Tibial artery (tissue), 4 donors: ENCODE measurements around the gene CCDC171.

Experiments used
- DNase-seq, 2 donors: peaks; one replicate each; pipeline ENCODE4 v3.0.0-alpha.2; 2019
- H3K27ac ChIP-seq, 2 donors: fragments of 200-600 bp; sonication (generic) in 1 of 2; 1 replicate in 1 of 2; 2 replicates in 1 of 2; pipeline ENCODE4 v1.5.1; 2018 to 2019; ENCODE audit warnings: mild to moderate bottlenecking in 1 of 2
- H3K27me3 ChIP-seq, 2 donors: fragments of 200-600 bp; sonication (generic) in 1 of 2; one replicate each; pipeline versions ENCODE4 v1.5.1 to v1.6.0; 2016 to 2019
- H3K36me3 ChIP-seq, 3 donors: fragments of 200-600 bp; sonication (generic) in 2 of 3; one replicate each; pipeline ENCODE4 v1.5.1; 2016 to 2019; ENCODE audit warnings: mild to moderate bottlenecking in 2 of 3
- H3K4me1 ChIP-seq, 4 donors: fragments of 200-600 bp; sonication (generic) in 2 of 4; 1 replicate in 3 of 4; 2 replicates in 1 of 4; pipeline ENCODE4 v1.5.1; 2016 to 2019
- H3K4me3 ChIP-seq, 2 donors: fragments of 200-600 bp; sonication (generic) in 1 of 2; 1 replicate in 1 of 2; 2 replicates in 1 of 2; pipeline ENCODE4 v1.5.1; 2018 to 2019; ENCODE audit warnings: mild to moderate bottlenecking in 2 of 2
- H3K9me3 ChIP-seq, 3 donors: fragments of 200-600 bp; sonication (generic) in 1 of 3; one replicate each; pipeline ENCODE4 v1.5.1; 2016 to 2019
- intact Hi-C: fragments of 100-400 bp; cut with DNase I; formaldehyde crosslinking; loops from one replicate; pipeline ENCODE4 v1.15.0; 2023; ENCODE audit warnings: low total_unique reads
- TF ChIP-seq, protein P1 (sequence below), 2 experiments: fragments of 200-600 bp in 1 of 2; fragments of 450-650 bp in 1 of 2; IDR thresholded peaks; one replicate each; pipeline ENCODE4 v1.5.1; 2017 to 2019; ENCODE audit warnings: antibody characterized with exemption in 2 of 2, mild to moderate bottlenecking in 1 of 2, moderate library complexity in 1 of 2

Gene CCDC171

DNA sequence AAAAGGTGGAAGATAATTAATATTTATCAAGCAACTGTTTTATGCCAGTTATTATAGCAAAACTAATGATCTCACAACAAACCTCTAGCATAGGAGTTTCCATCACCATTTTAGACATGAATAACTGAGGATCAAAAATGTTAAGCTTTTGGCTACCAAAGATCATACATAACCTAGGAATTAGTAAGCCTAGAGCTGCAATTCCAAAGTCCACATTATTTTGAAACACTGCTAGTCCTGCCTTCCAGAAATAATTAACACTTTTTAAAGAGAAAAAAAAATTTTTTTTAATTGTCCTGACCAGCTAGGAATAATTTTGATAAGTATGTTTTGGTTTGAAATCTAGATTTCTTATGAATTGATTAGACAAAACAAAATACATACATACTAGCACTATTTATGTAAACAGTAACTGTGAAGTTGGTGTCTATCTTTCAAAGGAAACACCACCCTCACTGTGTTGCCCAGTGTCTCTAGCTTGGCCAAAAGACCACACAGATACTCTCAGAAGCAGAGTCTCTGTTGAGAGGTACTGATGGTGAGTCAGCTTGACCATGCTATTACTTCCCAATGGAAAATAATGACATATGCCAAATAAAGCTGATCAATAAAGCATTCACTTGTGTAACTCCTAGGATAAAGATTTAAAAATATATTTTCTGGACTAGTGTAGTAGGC lies 422.4 kb downstream of the CCDC171 start:
- intact Hi-C loops, result no loop called here
- TF ChIP-seq, protein P1, sequence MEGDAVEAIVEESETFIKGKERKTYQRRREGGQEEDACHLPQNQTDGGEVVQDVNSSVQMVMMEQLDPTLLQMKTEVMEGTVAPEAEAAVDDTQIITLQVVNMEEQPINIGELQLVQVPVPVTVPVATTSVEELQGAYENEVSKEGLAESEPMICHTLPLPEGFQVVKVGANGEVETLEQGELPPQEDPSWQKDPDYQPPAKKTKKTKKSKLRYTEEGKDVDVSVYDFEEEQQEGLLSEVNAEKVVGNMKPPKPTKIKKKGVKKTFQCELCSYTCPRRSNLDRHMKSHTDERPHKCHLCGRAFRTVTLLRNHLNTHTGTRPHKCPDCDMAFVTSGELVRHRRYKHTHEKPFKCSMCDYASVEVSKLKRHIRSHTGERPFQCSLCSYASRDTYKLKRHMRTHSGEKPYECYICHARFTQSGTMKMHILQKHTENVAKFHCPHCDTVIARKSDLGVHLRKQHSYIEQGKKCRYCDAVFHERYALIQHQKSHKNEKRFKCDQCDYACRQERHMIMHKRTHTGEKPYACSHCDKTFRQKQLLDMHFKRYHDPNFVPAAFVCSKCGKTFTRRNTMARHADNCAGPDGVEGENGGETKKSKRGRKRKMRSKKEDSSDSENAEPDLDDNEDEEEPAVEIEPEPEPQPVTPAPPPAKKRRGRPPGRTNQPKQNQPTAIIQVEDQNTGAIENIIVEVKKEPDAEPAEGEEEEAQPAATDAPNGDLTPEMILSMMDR (IDR thresholded peaks at IDR 0.05), result no peak
- no peaks in the 10 kb centered on the region for H3K36me3 ChIP-seq
- no peaks in the 10 kb centered on the region for H3K4me1 ChIP-seq
- H3K27me3 ChIP-seq, result no peaks in the 10 kb centered on the region
- H3K9me3 ChIP-seq, result no peaks in the 10 kb centered on the region
- H3K27ac ChIP-seq, result no peak overlapping the region
- no peak overlapping the region for H3K4me3 ChIP-seq
- no peak for DNase-seq

DNA sequence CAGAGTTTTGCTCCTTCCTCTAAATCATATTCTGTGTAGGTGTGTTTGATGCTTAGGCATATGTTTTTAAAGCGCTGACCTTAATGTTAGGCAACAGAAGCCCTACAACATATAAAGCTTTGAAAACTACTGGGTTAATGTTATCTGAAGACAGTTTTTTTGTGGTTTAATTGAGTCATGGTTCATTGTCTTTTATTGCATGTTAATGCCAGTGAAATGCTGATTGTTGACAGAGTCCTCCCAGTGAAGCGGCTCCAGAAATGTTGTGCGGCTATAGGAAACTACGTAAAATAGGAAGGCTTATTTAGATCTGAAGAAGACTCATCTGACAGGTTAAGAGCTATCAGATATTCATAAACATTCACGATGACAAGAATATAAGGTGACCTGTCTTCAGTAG lies 424.6 kb downstream of the CCDC171 start:
- H3K9me3 ChIP-seq, result no peaks in the 10 kb centered on the region
- no peaks in the 10 kb centered on the region for H3K4me1 ChIP-seq
- intact Hi-C loops, result no loop called here
- no peaks in the 10 kb centered on the region for H3K36me3 ChIP-seq
- H3K27me3 ChIP-seq, result no peaks in the 10 kb centered on the region
- TF ChIP-seq, protein P1 (IDR thresholded peaks at IDR 0.05), result no peak
- no peak overlapping the region for H3K27ac ChIP-seq
- no peak overlapping the region for H3K4me3 ChIP-seq
- DNase-seq, result no peak

DNA sequence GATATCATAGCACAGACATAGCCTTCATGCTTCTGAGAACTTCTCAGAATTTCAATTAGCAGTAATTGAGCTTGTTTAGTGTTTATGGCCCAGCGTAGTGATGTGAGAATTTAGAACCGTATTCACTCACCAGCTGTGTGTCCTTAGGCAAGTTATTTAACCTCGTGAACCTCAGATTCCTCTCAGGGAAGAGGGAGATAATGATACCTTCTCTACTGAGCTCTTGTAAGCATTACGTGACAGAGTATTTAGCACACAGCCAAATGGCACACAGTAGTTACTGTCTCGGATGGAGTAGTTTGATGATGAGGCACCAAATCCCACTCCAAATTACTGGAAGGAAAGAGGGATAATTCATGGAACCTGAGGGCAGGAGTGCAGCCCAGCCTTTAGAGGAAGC lies 429.3 kb downstream of the CCDC171 start:
- intact Hi-C loops, result no loop called here
- H3K27ac ChIP-seq, result no peak overlapping the region
- no peaks in the 10 kb centered on the region for H3K36me3 ChIP-seq
- no peaks in the 10 kb centered on the region for H3K4me1 ChIP-seq
- no peaks in the 10 kb centered on the region for H3K27me3 ChIP-seq
- TF ChIP-seq, protein P1 (IDR thresholded peaks at IDR 0.05), result no peak
- no peak overlapping the region for H3K4me3 ChIP-seq
- no peaks in the 10 kb centered on the region for H3K9me3 ChIP-seq
- no peak for DNase-seq

DNA sequence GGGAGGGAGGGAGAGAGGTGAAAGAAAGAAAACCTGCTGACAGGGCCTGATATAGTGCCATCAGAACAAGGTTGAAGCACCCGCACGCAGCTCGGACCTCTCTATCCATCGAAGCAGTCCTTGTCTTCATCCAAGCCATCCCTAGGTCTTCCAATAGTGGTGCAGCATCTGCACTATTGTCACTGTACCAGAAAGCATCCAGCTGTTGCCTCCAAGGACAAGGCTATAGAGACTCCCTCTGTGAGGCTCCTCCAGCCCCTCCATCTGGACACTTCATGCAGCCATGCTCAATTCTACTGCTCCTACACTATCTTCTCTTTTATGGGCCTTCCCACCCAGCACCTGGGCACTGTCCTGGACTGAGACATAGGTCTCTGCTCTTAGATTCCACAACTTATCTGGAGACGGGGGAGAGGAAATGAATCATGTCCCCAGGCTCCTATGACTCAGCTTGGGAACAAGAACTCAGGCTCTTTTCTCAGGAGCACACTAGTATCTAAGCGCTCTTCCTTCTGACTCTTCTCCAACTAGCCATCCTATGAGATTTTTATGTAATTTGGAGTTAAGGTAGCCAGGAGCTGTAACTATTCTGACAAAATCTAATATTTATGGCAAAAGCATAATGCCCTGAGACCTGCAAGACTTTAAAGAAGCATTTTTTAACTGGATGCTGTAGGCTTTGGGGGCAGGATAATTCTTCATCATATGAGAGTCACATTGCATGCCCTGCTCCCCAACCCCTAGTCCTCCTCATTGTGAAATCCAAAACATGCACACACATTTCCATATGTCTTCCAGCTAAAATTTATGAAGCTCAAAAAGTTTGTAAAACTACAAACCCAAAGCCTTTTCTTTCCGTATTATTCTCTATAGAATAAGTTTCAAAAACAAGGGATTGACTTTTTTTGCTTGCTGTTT lies 446.8 kb downstream of the CCDC171 start:
- Histone ChIP-seq H3K4me1 (no peaks in the 10 kb centered on the region), H3K27ac (no peak overlapping the region), H3K27me3 (no peaks in the 10 kb centered on the region), H3K9me3 (peaks cover 0 to 5% (median 0%) of the 10 kb centered on the region in 3 donors), H3K4me3 (no peak overlapping the region), H3K36me3 (no peaks in the 10 kb centered on the region)
- TF ChIP-seq, protein P1 (IDR thresholded peaks at IDR 0.05), result no peak
- no peak for DNase-seq
- intact Hi-C loops, result no loop called here

DNA sequence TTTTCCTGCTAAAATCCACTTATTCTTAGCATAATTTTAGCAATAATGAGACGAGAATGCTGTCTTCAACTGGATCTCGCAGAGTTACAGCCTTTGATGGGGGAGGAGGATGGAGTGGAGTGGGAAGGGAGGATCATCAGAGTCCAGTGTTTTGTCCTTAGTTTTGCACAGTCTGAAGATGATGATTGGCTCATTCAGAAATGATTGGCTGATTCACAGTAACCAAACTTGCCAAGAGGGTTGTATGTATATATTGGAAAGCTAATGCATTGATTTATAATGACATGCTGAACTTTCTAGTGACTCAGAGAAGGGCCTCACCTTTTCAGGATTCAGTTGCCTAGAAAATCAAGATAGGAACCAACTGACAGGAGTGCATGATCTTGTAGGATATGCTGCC lies 448.0 kb downstream of the CCDC171 start:
- no peaks in the 10 kb centered on the region for H3K27me3 ChIP-seq
- intact Hi-C loops, result no loop called here
- TF ChIP-seq, protein P1 (IDR thresholded peaks at IDR 0.05), result no peak

More for the DNA sequence above, 448.0 kb downstream of the CCDC171 start:
- Histone ChIP-seq H3K9me3 (no peaks in the 10 kb centered on the region), H3K27ac (no peak overlapping the region), H3K4me3 (no peak overlapping the region), H3K4me1 (no peaks in the 10 kb centered on the region), H3K36me3 (no peaks in the 10 kb centered on the region)
- DNase-seq, result no peak
